Stimulated activated naive CD8-positive, alpha-beta T cell treated with anti-CD3 and anti-CD28 coated beads, Interleukin-15, Interleukin-2, amounts not matched to agents 100 U/mL and 50 U/mL, for 24 hours (primary cell): ENCODE measurements around the gene PIGR.

Experiments used
- ATAC-seq: fragments of 150-1000 bp; cut with Tn5 transposase; one replicate; pipeline ENCODE4 v1.10.0; 2021
- DNase-seq: peaks from one replicate; pipeline ENCODE4 v3.0.0; 2021

Gene PIGR

DNA sequence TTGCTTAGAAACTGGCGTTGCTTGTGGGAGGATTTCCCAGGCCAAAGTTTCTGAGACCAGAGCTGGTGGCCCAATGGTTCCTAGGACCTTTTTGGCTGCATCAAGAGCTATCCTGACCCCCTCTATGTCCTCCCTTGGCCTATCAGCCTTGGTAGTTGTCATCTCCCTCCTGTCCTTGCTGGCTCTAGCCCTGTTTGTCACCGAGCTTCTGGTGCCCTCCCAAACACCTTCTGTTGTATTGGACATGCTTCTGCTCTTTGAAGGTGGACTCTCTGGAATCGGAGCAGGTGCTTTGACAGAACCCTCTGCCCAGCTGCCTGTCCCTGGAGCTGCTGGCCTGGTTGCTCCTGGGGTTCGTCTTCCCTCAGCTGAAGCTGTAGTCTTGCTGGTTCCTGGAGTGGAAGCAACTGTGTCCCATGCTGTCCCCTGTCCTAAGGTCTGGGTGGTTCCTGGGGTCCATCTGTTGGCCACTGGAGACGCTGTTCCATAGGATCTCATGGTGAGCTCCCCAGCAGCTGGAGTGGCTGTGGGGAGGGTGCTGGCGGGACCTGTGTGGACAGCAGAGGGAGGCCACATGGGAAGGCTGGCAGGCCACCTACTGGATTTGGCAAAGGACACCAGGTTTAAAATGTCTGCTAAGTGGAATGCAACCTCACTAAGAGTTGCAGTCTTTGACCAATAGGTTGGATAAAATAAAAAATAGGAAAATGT is 14.6 kb upstream of the PIGR start:
- ATAC-seq (no peak), DNase-seq (no peak)

- ATAC-seq (no peak), DNase-seq (no peak)
Observed at GRCh38 chr1:206958144-206958543, 11.9 kb upstream of the PIGR start.

DNA sequence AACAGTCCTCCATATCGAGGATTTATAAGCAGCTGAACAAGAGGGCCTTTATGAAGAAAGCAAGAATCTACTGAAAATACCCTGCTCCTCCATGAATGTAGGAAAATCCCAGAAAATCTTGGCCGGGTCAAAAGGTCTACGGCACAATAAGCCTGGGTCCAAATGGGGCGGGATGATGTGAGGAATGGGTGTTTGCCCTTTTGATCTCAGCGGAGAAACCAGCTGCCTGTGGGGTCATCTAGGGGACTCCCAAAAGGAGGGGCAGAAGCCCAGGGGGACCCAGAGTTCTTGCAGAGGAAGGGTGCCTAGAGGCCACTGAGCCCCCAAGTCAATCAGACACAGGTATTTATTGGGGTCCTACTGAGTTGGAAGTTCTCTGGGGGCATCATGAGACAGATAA is 11.4 kb upstream of the PIGR start:
- ATAC-seq (no peak), DNase-seq (no peak)

DNA sequence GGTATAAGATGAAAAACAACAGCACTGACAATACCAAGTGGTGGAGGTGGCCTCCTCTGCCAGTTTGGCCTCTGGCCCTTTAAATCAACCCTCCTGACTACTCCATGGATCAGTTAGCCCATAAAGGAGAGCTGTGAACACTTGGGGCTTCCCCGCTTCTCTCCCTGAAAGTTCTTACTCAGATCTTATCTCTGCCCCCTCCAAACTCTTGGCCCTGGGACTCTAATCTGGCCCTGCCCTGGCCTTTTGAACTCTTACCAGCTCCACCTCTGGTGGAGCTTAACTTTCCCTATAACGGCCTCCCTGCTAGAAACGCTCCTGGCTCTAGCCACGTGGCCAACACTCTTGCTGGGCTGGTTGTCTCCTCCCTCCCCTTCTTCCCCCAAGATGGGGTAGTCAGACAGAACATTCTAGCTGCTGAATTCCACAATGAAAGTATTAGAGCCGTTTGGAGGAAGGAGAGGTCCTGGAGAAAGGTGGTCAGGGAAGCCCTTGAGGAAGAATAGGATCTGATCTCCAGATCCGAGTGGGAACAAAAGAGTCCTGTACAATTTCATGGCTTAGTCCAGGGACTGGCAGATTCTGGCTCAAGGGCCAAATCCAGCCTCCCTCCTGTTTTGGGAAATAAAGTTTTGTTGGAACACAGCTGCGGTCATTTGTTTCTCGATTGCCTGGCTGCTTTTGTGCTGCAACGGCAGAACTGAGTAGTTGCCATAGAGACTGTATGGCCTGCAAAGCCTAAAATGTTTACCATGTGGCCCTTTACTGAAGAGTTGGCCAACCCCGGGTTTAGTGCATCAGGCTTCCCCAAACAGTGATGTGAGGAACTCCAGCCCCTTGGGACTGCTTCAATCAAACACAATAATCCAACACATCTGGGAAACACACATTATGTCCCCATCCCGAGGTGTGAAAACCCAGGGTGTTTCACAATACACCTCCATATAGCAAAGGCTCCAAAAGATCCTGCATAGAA is 9.5 kb upstream of the PIGR start:
- ATAC-seq (peak; percentile 84), DNase-seq (no peak)

GRCh38 chr1:206954459-206955342 is 8.4 kb upstream of the PIGR start:
- ATAC-seq = no peak

DNA sequence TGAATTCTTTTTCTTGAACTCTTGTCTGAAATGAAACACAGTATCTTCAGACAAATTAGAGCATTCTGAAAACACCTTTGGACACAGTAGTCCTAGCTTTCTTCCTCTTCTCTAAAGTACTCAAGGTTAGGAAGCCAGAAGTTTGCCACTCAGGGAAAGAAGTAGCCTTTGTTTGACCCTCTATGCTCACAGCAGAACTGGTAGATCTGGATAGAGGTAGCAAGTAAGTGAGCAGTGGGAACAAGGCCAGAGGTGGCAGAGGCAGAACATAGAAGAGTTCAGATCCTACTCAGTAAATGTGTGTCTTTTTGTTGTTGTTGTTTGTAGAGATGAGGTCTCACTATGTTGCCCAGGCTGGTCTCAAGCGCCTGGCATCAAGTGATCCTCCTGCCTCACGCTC is 7.4 kb upstream of the PIGR start:
- DNase-seq (no peak), ATAC-seq (no peak)

More at GRCh38 chr1:206954459-206955342, 8.4 kb upstream of the PIGR start:
- DNase-seq = no peak

DNA sequence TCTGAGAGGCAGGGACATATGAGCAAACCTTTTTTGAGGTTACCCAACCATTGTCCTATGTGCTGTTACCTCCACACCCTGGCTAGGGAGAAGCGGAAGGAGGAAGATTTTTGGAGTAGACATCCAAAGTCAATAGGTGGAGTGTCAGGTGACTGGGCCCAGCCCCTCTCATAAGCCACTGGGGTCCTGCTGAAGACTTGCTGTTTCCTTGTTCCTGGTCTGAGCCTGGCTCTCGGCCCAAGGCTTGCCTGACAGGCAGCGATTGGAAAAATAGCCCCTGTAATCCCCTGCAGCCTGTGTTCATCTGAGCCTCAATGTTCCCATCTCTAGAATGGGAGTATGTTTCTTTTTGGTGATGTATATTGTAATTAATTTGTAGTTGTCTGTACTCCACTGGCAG is 6.9 kb upstream of the PIGR start:
- DNase-seq (no peak), ATAC-seq (no peak)

DNA sequence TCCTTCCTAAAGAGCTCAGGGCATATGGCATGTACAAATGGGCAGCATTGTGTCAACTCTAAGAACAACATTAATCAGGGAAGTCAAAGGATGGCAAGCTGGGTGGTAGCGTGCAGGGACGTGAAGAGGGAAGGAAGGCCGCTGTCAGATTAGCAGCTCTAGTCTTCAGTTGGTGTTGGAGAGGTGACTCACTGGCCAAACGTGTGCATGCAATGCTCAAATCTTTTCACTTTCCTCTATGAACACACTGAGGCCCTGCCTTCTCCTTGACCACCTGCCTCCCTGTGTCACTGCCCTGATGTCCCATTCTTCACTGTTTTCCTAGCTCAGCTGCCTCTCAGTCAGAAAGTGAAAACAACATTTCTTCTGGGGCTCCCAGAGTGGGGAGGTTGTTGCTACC is 5.9 kb upstream of the PIGR start:
- ATAC-seq (no peak), DNase-seq (no peak)

DNA sequence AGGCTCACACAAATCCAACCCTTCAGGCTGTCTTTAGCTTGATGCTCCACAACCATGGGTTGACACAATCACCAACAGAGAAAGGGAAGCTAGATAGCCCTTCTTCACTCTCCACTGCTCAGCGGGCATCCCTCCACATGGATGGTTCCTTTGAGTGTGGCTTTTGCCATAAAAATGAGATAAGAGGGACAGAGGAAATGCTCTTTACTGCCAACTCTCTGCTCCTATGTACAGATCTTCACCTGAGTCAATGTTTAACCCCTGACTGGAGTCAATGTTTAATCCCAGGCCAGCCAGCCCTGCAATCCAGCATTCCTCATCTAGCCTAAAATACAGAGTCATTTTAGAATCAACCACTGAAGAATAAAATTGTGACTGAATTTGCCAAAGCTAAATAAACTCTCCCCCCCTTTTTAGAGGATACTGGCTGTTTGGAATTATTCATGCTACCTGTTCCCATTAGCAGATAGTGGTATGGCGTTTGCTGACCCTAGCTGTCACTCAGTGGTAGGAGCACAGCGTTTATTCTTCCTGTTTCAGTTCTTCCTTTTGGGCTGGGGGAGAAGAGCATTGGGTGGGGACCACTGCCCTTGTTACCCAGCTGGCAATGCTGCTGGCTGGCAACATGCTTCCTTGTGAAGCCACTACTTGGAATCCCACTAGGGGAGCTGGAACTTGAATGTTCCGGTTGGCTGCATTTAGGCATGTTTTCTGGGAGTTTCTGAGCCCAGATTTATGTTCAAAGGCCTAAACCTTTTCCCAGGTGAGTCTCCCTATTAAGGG is 5.2 kb upstream of the PIGR start:
- no peak for DNase-seq
- ATAC-seq = no peak

GRCh38 chr1:206949641-206950040 is 3.4 kb upstream of the PIGR start:
- ATAC-seq = no peak
- no peak for DNase-seq

DNA sequence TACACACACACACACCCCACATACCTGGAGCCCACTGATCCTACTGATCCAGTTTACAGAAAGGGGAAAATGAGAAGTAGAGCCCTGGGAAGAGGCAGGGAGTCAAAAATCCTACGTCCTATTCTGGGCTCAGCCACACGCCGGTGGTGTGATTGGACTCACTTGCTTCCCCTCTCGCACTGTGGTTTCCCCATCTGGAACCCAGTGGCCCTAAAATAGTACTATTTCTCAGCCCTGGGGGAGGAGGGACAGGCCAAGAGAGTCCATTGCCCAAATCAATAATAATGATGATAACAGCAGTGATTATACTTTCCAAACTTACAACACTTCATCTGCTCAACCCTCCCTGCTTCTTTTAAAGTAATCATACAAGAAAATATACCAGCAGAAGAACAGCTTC is 2.9 kb upstream of the PIGR start:
- DNase-seq (no peak), ATAC-seq (no peak)

GRCh38 chr1:206947255-206947654 is 989 bp upstream of the PIGR start:
- no peak for DNase-seq
- ATAC-seq = no peak

- no peak for DNase-seq
- no peak for ATAC-seq
Observed at GRCh38 chr1:206945779-206946178, 487 bp downstream of the PIGR start.

DNA sequence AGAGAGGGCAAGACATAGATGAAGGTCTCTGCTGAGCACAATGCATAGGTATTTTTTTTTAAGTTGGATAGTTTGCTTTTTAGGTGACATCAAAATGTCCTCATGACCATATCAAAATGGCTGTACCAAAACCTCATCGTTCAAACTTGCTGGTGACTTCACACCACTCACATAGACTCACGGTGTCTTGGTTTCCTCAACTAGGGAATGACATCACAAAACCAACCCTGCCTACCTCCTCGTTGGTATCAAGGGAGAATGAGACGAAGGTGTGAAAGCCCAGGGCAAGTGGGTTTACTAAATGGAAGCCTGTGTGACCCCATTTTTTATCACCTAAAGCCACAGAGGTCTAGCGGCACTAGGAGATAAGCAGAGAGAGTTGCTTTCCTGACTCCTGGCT is 1.6 kb downstream of the PIGR start:
- ATAC-seq = no peak
- DNase-seq = no peak

DNA sequence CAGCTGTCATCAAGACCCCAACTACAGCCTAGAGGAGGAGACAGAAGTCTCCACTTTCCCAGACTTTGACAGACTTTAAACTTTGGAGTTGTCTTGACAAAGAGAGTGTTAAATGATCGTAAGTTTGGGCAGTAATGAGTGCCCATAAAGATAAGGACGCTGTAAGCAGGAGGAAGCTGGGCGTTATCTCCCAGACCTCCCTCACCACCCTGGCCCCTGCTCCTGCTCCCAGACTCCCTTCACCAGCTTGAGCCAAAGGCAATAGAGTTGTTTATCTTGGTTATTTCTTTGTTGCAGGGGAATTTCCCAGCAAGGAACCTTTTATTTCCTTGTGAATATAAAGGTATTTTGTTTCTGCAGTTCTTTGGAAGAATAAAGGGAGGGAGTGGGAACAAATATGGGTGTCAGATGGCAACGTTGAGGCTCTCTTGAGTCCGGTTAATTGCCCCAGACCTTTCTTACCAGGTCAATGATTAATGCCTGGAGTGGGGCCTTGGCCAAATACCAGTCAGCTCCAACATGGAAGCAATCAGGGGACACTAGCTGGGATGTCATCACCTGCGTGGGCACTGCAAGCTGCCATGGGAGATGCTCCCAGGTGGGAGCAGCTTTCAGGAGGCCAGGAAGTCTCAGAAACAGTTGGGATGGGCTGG is 4.4 kb downstream of the PIGR start:
- no peak for ATAC-seq

GRCh38 chr1:206940588-206940936 is 5.7 kb downstream of the PIGR start:
- ATAC-seq = no peak
- no peak for DNase-seq

More for the DNA sequence above, 4.4 kb downstream of the PIGR start:
- DNase-seq = no peak

GRCh38 chr1:206939841-206940587 is 6.3 kb downstream of the PIGR start:
- ATAC-seq = no peak
- DNase-seq = no peak

DNA sequence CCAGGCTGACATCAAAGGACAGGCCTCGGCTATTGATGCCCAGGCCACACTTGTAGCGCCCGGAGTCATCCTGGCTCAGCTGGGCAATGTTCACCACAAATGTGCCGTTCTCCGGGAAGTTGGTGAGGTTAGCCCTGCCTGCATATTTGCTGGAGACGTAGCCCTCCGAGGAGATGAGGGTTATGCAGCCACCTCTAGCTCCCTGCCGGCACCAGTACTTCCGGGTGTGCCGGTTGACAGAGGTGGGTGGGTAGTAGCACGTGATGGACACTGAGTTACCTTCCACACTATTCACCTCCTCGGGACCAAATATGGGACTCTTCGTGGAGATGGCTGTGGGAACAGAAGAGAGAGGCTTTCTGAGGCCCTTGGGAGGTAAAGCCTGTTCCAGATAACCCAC is 7.1 kb downstream of the PIGR start:
- ATAC-seq (no peak), DNase-seq (no peak)

GRCh38 chr1:206937425-206937824 is 8.8 kb downstream of the PIGR start:
- DNase-seq = no peak

DNA sequence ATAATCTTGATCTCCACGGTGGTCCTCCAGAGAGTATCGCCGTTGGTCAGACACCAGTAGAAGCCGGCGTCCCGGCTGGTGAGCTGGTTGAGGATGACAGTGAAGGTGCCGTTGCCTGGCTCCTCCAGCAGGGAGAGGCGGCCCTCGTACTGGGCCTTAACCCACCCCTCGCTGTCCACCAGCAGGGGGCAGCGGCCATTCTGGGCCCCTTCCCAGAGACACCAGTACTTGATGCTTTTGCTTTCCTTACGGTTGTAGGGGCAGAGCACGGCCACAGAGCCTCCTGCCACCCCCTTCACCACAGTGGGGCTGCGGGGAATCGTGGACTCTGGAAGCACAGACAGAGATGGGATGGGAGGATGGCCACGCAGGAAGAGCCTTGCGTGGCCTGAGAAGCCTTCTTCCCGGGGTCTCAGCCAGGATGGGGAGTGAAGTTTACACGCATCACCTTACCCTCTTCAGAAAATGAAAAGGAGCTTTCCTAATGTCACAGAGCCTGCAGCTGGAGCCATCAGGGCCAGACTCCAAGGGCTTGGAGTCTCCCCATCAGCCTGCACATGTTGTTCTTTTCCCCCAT is 10.7 kb downstream of the PIGR start:
- peak; percentile 66 for ATAC-seq
- DNase-seq = peak; percentile 70

More at GRCh38 chr1:206937425-206937824, 8.8 kb downstream of the PIGR start:
- ATAC-seq = no peak
